Right ventricle myocardium superior (tissue), 1 donor: ENCODE measurements around the gene LRRC46. TPM values are rescaled to one million over a fixed set of nuclear protein-coding genes. Genes with fewer than 3 reads are reported as not detected.

ENCODE experiments used
- ATAC-seq: fragments of 200-7000 bp; cut with Tn5 transposase; one replicate; pipeline ENCODE4 v1.9.1; 2020; ENCODE audit warnings: mild to moderate bottlenecking; ENCODE audit not compliant: poor library complexity
- DNase-seq: peaks from one replicate; pipeline ENCODE4 v3.0.0-alpha.2; 2020
- intact Hi-C: fragments of 100-400 bp; cut with DNase I; formaldehyde crosslinking; loops from one replicate; pipeline ENCODE4 v1.11.2; 2022
- total RNA-seq: library from RNA; stranded (reverse); fragmentation: NEBNext Ultra II Directional; extraction: Animal tissue kit (Norgen Biotek cat#: 25700); gene quantifications from one replicate; pipeline ENCODE4 v1.2.1, GENCODE V29; 2021
- donor health status: DM: no; HTN: yes; CAD: no; lungs with severe emphysema.

LRRC46 gene
- total RNA-seq, 1 donor from 2014 or later: 0.19 TPM

DNA sequence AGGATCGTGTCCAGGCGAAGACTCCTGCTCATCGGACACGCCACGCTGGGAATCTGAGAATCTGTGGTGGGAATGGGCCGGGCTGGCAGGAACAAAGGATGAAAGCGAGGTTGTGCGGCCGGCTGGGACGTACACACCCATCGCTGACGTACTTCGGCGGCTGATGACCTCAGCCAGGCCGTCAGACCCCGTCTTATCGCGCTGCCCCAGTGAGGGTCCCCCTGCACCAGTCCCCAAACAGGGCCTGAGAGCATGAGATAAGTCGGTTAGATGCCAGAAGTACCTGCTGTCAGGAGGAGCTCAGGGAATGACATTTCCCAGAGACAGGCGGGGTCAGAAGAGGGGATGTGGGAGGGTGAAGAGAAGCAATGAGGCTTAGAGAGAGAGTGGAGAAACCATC is 35.5 kb downstream of the LRRC46 start:
- intact Hi-C loops: no loop called here
- ATAC-seq: no peak
- no peak for DNase-seq

DNA sequence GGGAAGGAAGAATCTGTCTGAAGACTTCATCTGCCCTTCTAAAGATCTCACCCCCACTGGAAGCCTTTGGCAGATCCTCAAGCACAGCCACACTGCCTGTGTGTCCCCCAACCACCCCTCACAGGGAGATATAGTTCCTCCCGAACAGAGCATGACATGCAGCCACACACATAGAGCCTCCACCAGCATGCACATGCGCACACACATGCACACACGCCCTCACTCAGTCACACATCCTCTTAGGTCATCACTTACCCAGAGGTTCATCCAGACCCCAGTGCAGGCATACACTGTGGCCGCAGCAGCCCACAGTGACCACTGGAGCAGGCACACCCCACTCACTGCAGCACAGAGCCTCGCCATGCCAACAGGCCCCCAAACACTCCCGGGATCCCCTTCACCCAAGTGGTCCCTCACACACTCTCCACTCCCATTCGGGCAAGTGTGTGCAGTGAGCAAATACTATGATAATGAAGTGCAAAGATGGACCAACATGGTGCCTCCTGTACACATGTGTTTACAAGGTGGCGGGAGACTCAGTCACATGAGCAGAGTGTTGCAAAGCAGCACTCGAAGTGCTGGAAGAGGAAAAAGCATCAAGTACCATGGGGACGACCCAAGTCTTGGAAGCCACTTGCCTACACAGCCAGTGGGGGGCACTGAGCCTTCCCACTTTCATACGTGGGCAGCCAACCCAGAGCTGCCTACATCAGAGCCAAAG is 36.5 kb downstream of the LRRC46 start:
- ATAC-seq: no peak
- intact Hi-C loops: no loop called here
- no peak for DNase-seq

- intact Hi-C loops: no loop called here
- ATAC-seq: no peak
- no peak for DNase-seq
These were observed 37.6 kb downstream of the LRRC46 start for GRCh38 chr17:47869114-47869513.

DNA sequence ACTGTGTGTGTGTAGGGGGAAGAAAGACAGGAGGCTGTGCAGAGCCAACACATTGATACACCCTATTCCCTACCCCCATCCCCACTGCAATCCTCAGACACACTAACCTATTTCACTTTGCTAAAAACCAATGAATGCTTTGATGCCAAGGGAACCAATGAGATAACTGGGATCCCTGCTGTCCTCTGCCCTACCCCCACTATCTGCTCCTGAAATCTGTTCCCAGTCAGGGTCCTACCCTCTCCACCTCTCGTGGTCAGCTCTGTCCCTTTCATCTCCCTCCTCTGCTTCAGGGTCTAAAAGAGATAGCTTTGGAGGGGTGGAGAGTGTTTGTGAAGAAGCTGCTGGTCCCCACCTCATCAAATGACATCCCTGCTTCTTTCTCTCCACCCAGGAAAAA is 38.6 kb downstream of the LRRC46 start:
- ATAC-seq: no peak

DNA sequence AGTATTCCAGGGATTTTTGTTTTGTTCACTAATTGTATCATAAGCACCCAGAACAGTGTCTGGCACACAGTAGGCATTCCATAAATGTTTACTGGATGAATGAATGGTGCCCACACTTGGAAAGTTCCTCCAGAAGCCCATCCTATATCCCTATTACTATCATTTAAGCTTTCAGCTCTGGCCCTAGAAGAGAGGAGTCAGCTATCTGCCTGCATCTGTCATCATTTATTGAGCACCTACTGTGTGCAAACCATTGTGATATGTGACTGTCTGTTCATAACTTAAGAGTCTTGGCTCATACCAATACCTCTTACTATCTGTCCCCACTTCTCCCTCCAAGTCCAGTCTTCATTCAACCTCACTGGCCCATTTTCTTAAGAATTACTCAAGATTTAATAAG is 39.6 kb downstream of the LRRC46 start:
- DNase-seq (no peak), ATAC-seq (no peak)
- intact Hi-C loops: no loop called here

More for the DNA sequence above, 38.6 kb downstream of the LRRC46 start:
- no peak for DNase-seq
- intact Hi-C loops: no loop called here

DNA sequence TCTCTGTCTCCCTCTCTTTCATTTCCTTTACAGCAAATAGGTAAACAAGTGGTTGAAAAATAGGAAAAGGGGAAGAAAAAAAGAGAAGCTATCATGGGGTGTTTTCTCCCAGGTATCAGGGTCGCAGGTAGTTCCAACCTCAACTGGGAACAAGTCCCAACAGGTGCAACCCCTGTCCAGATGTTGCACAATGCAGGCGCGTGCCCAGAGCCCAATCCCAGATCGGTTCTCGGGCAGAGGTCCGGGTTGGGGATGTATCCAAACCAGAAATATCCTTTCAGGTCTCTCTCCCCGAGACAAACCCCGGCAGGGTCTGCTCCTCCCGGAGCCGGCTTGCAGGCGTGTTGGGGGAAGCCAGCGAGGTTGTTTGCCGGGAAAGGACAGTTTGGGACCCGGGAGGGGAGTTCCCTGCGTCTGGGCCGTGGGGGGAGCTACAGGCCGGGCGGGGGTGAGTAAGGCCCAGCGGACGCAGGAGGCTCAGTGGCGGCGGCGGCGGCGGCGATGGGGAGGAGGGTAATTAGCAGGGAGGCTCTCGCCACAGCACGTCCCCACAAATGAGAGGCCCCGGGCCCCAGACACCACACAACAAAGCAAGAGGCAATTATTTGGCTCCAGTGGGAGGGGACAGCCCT is 40.7 kb downstream of the LRRC46 start:
- DNase-seq (no peak), ATAC-seq (no peak)
- intact Hi-C loops: no loop called here

DNA sequence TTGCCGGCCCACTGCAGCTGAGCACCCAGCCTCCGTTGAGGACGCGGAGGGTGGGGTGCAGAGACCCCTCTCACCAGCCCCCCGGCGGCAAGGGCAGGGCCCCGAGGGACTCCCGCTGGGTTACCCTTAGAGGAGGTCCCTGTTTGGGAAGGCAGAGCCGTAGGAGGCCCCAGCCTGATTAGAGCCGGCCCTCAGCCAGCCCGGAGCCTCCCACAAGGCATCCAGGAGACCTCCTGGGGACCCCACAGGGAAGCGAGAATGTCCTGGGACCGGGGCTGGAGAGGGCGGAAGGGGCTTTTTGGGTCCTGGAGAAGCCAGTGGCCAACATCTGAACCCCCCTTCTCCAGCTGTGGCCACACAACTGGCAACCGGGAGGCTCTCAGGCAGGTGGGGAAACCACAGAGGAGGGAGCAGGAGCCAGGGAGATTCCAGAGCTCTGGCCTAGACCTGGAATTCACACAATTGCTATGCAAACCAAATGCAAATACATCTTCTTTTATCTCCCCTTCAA is 41.2 kb downstream of the LRRC46 start:
- no peak for ATAC-seq
- intact Hi-C loops: no loop called here
- DNase-seq: no peak

DNA sequence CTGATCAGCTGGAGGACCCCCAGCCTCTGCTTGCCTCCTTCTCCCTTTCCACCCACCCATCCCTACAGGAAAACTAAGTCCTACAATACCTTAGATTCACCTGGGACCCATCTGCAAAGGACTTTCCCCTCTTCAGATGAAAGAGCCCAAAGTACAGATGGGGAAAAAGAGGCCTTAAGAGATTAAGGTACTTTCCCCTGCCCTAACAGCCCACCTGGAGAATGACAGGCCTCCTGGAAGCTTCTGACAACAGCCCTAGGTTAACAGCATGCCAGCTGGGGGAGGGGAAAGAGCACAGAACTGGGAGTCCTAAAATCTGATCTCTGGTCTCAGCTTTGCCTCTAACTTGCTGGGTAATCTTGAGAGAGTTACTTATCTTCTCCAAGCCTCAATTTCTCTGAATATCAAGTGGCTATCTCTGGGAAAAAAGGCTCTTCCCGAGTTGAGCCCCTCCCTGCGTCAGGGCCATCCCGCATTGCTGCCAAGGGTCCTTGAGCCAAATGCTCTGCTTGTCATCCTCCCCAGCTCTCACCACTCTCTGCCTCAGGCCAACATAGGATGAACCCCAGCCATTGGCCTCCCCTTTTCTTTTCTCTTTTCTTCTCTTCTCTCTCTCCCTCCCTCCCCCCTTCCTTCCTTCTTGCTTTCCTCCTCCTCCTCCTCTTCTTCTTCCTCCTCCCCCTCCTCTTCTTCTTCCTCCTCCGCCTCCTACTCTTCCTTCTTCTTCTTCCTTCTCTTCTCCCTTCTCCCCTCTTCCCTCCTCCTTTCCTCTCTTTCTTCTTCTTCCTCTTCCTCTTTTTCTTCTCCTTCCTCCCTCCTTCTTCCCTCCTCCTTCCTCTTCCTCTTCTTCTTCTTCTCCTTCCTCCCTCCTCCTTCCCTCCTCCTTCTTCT is 42.0 kb downstream of the LRRC46 start:
- intact Hi-C loops: no loop called here
- ATAC-seq: no peak
- no peak for DNase-seq

DNA sequence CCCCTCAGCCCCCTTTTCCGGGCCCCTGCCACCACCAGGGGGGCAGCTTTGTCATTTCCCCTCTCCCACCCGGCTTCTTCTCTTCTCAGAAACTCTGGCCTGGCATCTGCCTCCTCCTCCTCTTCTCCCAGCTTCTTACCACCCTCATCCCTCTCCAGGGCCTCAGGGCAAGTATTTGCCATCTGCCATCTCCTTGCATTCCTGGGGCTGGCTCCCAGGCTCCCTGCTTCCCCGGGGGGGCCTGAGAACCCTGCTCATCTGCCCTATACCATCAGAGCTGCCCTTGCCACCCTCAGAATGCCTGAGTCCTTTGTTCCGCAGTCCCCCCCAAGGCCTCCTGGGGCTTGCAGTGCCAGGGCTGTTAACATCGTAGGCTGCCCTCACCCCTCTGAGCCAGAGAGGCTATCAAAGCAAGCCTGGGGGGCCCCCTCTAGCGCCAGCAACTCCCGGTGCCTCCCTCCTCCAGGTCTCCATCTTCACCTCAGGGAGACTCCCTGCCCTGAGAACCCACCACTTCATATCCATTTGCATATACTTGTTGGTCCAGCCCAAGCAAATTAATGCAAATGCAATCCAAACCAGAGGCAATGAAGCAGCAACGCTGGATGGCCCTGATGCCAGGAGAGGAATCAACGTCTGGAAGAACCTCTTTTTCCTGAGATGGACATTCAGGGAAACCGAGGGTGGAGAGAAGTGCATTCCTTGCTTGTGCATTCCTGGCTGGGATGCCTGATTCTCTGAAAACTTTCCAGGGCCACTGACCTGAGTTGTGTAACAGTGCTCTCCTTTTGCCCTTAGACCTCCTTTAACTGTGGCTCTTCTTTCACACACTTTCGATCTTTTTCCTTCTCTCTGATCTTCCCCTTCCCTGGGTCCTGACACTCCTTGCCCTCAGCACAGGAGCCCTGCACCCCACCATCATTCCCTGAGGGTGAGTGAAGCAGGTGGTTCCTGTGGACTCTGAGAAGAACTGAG is 43.8 kb downstream of the LRRC46 start:
- DNase-seq (no peak), ATAC-seq (no peak)
- intact Hi-C loops: no loop called here

- DNase-seq (no peak), ATAC-seq (no peak)
- intact Hi-C loops: no loop called here
These were observed 46.0 kb downstream of the LRRC46 start for GRCh38 chr17:47877368-47878034.

DNA sequence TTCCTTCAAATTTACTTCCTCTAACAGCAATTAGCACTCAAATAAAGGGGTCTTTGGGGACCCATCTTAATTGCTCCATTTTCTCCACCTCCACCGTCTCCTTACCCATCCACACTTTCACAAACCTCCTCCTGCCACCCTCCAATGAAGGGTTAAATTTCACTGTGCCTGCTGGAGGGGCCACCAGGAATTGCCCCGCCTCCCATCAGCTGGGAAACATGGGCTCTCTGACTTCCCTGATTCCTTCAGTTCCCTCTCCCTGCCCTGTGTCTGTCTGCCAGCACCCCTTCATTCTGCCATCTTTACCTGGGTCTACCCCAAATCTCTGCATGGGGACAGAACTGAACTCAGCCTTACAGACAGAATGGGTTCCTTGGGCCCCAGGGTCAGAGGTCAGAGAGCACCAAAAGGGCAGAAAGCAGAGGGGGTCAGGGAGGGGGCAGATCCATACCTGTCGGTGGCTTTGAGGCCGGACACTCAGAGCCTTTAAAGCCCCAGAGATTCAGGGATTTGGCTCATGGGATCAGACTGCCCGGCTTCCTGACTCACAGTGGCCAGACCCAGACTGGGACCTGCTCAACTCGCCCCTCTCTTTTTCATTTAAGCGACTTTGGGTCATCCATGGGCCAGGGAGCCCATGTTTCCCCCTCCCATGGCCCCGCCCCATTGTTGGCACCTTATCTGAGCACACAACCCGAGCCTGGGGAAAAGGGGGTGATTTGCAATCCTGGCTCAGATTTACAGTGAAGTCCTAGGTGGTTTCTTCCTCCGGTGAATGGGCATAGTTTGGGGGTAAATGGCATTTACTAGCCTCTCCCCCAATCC is 46.9 kb downstream of the LRRC46 start:
- ATAC-seq (no peak), DNase-seq (no peak)
- intact Hi-C loops: no loop called here

DNA sequence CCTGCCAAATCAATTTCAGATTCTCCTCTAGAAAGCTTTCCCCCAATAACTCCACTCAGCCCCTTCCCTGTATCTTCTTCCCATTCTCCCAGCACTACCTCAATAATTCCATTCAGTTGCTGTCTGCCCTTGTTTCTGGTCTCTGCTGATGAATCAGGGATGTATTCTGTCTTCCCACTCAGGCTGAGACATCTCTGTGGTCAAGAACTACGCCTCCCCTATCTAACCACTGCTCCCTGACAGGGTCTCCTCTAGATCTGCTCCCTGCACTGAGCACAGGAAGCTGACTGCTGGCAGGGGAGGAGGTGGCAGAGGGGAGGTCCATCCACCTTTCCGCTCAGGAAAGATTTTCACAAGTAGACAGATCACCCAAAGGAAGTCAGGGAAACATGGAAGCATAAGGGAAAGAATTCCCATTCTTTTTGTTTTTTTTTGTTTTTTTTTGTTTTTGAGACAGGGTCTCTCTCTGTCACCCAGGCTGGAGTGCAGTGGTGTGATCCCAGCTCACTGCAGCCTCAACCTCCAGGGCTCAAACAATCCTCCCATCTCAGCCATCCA is 47.6 kb downstream of the LRRC46 start:
- intact Hi-C loops: no loop called here

DNA sequence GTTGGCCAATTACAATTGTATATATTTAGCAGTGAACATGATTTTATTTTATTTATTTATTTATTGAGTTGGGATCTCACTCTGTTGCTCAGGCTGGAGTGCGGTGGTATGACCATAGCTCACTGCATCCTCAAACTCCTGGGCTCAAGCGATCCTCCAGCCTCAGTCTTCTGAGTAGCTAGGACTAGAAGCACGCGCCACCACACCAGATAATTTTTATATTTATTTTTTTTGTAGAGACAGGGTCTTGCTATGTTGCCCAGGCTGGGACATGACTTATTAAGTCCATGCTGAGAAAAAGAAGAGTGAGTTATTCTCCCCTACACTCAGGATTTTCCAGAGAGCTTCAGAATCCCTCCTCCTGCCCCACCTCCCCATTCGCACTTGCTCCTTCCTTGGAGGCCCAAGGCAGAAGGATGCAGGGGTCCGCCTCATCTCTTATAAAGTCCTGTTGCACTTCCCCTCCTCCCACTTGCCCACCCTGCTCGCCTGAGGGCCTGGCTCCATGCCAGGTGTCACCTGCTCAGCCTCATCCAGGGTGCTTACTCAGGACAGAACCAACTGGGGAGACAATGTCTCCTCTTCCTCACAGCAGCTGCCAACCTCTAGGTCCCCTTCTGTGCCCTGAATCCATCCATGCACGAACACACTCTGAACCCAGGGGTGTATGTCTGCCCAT is 48.4 kb downstream of the LRRC46 start:
- no peak for ATAC-seq

More for the DNA sequence above, 47.6 kb downstream of the LRRC46 start:
- DNase-seq: no peak
- no peak for ATAC-seq

GRCh38 chr17:47882247-47882646 is 50.8 kb downstream of the LRRC46 start:
- no peak for ATAC-seq
- intact Hi-C loops: no loop called here

More for the DNA sequence above, 48.4 kb downstream of the LRRC46 start:
- intact Hi-C loops: no loop called here
- DNase-seq: no peak

DNA sequence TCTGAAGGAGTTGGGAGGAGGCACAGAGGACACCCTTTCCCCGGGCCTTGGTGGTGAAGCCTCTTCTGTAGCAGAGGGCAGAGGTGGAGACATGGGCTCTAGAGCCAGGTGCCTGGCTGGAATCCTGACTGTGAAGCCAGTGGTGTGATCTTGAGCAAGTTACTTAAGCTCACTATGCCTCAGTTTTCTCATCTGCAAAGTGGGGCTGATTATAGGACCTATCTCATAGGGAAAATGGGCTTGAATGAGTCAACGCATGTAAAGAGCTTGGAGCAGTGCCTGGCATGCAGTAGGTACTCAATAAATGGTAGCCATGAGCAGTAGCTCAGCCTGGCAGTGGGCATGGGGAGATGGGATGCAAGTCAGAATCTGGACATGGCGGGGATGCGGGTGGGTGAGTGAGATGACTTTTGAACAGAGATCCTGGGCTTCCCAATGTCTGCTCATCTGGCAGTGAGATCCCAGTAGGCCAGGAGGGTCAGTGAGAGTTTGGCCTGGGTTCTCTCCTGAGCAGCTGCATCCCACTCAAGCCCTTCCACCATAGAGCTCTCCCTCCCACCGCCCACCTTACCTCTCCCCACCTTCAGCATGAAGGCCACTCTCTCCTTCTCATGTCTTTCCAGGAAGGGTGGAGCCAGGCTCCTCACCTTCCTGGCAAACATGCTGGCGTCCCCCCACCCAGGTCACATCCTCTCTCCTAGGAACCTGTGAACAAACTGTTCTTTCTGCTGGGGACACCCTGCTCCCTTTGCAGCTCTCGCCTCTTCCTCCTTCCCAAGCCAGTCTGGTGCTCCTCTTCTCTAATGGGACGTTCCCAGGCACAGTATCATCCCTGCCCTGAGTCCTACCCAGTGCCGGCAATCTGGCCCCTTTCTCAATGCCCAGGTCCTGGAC is 51.5 kb downstream of the LRRC46 start:
- ATAC-seq: no peak
- no peak for DNase-seq
- intact Hi-C loops: no loop called here

More at GRCh38 chr17:47882247-47882646, 50.8 kb downstream of the LRRC46 start:
- no peak for DNase-seq
